Measurements from ENCODE around the gene LRIT2.
A peak's percentile ranks its signal among the peaks of the same experiment; 100 is the strongest.

Gene LRIT2

GRCh38 chr10:84225427-84226173 is at the start of gene LRIT2:
LRIT2 (minus strand) TSS chr10:84225544; CDS start chr10:84225520, 24 bp downstream.
- no peak for DNase-seq

- no peak for DNase-seq
Measured at GRCh38 chr10:84270708-84271107, 45.4 kb upstream of the LRIT2 start.

GRCh38 chr10:84269773-84270172 is 44.4 kb upstream of the LRIT2 start:
- DNase-seq, result no peak

- no peak for DNase-seq
Measured at GRCh38 chr10:84269162-84269561, 43.8 kb upstream of the LRIT2 start.

GRCh38 chr10:84267503-84268126 is 42.3 kb upstream of the LRIT2 start:
- peak; percentile 5 to 7 for DNase-seq

GRCh38 chr10:84265418-84265817 is 40.1 kb upstream of the LRIT2 start:
- DNase-seq, result no peak

- peak; percentile 26 to 57 for DNase-seq
Measured at GRCh38 chr10:84264611-84265141, 39.3 kb upstream of the LRIT2 start.

- no peak for DNase-seq
Measured at GRCh38 chr10:84263716-84264115, 38.4 kb upstream of the LRIT2 start.

- no peak for DNase-seq
Measured at GRCh38 chr10:84262190-84262956, 37.0 kb upstream of the LRIT2 start.

GRCh38 chr10:84261236-84261915 is 36.0 kb upstream of the LRIT2 start:
- no peak for DNase-seq

GRCh38 chr10:84258034-84258695 is 32.8 kb upstream of the LRIT2 start:
- DNase-seq, result no peak

- no peak for DNase-seq
Measured at GRCh38 chr10:84257343-84258020, 32.1 kb upstream of the LRIT2 start.

GRCh38 chr10:84256510-84257342 is 31.4 kb upstream of the LRIT2 start:
- no peak for DNase-seq

- DNase-seq, result no peak
Measured at GRCh38 chr10:84254552-84255478, 29.5 kb upstream of the LRIT2 start.

- DNase-seq, result no peak
Measured at GRCh38 chr10:84248794-84249193, 23.4 kb upstream of the LRIT2 start.

- no peak for DNase-seq
Measured at GRCh38 chr10:84247496-84247895, 22.2 kb upstream of the LRIT2 start.

- no peak for DNase-seq
Measured at GRCh38 chr10:84244651-84245270, 19.4 kb upstream of the LRIT2 start, which contains the start of gene RGR. RGR (plus strand) TSS chr10:84245053; CDS start chr10:84245091, 38 bp downstream.

- DNase-seq, result no peak
Measured at GRCh38 chr10:84243759-84244158, 18.4 kb upstream of the LRIT2 start.

- DNase-seq, result no peak
Measured at GRCh38 chr10:84241185-84241790, 15.9 kb upstream of the LRIT2 start, which contains the start of gene LRIT1. LRIT1 (minus strand) TSS chr10:84241546; CDS start chr10:84241439, 107 bp downstream.

Measured in AML-193 (cell line).